ENCODE data around the gene SBK1. TPM values are rescaled to one million over a fixed set of nuclear protein-coding genes. Genes with fewer than 3 reads are reported as not detected.

Gene SBK1
- total RNA-seq, 2 experiments from 2014 or later, result 0.22 to 0.63 TPM

DNA sequence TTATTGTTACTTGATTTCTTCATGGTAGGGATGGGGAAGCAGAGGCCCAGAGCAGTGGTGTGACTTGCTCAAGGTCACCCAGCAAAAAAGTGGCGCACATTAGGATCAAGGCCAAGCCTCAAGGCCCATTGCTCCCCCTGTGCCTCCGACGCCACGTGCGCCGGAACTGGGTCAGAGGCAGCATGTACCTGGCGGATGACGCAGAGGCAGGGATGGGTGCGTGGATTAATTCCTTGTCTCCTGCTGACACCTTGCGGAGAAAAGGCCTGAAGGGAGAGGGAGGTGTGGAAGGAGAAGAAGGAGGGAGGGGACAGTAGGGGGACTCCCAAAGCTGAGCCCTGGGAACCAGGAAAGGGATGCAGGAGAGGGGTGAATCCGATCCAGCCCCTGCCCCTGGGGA is 18.5 kb downstream of the SBK1 start:
- no peak for DNase-seq (ENCODE audit: low spot score)
- BruUV-seq (replicated peaks), result no TSS peak
- Histone ChIP-seq H3K4me3 (ENCODE audit: low read depth, low read length, poor library complexity, severe bottlenecking) (no peak overlapping the region), H3K4me1 (ENCODE audit: insufficient read depth, low read length, poor library complexity, severe bottlenecking) (no peaks in the 10 kb centered on the region), H4K20me1 (ENCODE audit: insufficient read depth, low read length) (no peaks in the 10 kb centered on the region), H3K79me2 (ENCODE audit: insufficient read depth, low read depth, low read length) (no peaks in the 10 kb centered on the region), H3K9me2 (ENCODE audit: insufficient read depth, low read length) (no peaks in the 10 kb centered on the region), H3K36me3 (ENCODE audit: insufficient read depth, low read length) (no peaks in the 10 kb centered on the region), H3K9me3 (ENCODE audit: low read length) (no peaks in the 10 kb centered on the region), H3K27ac (ENCODE audit: low read depth, low read length, poor library complexity, severe bottlenecking) (no peak overlapping the region), H2AFZ (ENCODE audit: low read length) (no peak overlapping the region), H3K4me2 (ENCODE audit: low read length) (no peak overlapping the region)
- TF ChIP-seq EZH2phosphoT487 (IDR thresholded peaks at IDR 0.05; ENCODE audit: borderline replicate concordance, low read depth, low read length), result no peak
- TF ChIP-seq, protein P1, sequence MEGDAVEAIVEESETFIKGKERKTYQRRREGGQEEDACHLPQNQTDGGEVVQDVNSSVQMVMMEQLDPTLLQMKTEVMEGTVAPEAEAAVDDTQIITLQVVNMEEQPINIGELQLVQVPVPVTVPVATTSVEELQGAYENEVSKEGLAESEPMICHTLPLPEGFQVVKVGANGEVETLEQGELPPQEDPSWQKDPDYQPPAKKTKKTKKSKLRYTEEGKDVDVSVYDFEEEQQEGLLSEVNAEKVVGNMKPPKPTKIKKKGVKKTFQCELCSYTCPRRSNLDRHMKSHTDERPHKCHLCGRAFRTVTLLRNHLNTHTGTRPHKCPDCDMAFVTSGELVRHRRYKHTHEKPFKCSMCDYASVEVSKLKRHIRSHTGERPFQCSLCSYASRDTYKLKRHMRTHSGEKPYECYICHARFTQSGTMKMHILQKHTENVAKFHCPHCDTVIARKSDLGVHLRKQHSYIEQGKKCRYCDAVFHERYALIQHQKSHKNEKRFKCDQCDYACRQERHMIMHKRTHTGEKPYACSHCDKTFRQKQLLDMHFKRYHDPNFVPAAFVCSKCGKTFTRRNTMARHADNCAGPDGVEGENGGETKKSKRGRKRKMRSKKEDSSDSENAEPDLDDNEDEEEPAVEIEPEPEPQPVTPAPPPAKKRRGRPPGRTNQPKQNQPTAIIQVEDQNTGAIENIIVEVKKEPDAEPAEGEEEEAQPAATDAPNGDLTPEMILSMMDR (conservative IDR thresholded peaks at IDR 0.05; ENCODE audit: low read length), result no peak
- CTCF ChIA-PET (ENCODE audit: unreplicated experiment), result no interaction called here
- intact Hi-C loops (cut with micrococcal nuclease; ENCODE audit: unreplicated experiment), result no loop called here
- POLR2A ChIA-PET, result no interaction called here

DNA sequence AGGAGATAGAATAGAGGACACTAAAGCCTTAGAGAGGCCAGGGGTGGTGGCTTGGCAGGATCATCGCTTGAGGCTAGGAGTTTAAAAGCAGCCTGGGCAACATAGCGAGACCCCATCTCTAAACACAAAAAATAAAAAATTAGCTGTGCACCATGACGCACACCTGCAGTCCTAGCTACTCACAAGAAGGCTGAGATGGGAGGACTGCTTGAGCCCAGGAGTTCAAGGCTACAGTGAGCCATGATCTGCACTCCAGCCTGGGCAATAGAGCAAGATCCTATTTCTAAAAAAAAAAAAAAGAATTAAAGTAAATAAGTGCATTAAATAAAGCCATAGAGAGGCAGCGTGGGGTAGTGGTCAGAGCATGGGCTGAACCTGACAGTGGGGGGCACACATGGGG is 19.1 kb downstream of the SBK1 start:
- DNase-seq (ENCODE audit: low spot score), result no peak
- Histone ChIP-seq H3K9me2 (ENCODE audit: insufficient read depth, low read length) (no peaks in the 10 kb centered on the region), H2AFZ (ENCODE audit: low read length) (no peak overlapping the region), H3K79me2 (ENCODE audit: insufficient read depth, low read depth, low read length) (no peaks in the 10 kb centered on the region), H3K4me3 (ENCODE audit: low read depth, low read length, poor library complexity, severe bottlenecking) (no peak overlapping the region), H3K36me3 (ENCODE audit: insufficient read depth, low read length) (no peaks in the 10 kb centered on the region), H4K20me1 (ENCODE audit: insufficient read depth, low read length) (no peaks in the 10 kb centered on the region), H3K9me3 (ENCODE audit: low read length) (no peaks in the 10 kb centered on the region), H3K4me1 (ENCODE audit: insufficient read depth, low read length, poor library complexity, severe bottlenecking) (no peaks in the 10 kb centered on the region), H3K27ac (ENCODE audit: low read depth, low read length, poor library complexity, severe bottlenecking) (no peak overlapping the region), H3K4me2 (ENCODE audit: low read length) (no peak overlapping the region)
- intact Hi-C loops (cut with micrococcal nuclease; ENCODE audit: unreplicated experiment), result no loop called here
- POLR2A ChIA-PET, result no interaction called here
- BruUV-seq (replicated peaks), result no TSS peak
- no peak for TF ChIP-seq EZH2phosphoT487 (IDR thresholded peaks at IDR 0.05; ENCODE audit: borderline replicate concordance, low read depth, low read length)
- TF ChIP-seq, protein P1 (conservative IDR thresholded peaks at IDR 0.05; ENCODE audit: low read length), result no peak
- CTCF ChIA-PET (ENCODE audit: unreplicated experiment), result no interaction called here

DNA sequence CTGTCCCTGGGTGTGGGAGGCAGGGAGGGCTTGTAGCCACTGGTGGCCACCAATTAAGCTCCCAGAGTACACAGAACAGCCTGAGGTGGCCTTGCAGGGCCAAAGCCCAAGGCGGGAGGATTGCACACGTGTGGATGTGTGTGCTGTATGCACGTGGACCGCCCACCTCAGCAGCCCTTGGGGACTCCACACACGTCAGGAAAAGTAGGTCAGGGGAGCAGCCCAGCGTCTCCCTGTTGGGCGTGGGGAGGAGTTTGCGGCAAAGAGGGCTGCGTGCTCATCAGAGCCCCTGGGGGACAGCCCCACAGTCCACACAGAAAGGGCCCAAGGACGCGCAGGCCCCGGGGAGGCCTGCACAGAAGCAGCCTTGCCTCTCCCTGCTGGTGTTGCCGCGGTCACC is 19.6 kb downstream of the SBK1 start:
- no peaks in the 10 kb centered on the region for H4K20me1 ChIP-seq (ENCODE audit: insufficient read depth, low read length)
- no peak for TF ChIP-seq EZH2phosphoT487 (IDR thresholded peaks at IDR 0.05; ENCODE audit: borderline replicate concordance, low read depth, low read length)
- TF ChIP-seq, protein P1 (conservative IDR thresholded peaks at IDR 0.05; ENCODE audit: low read length), result no peak
- H3K36me3 ChIP-seq (ENCODE audit: insufficient read depth, low read length), result no peaks in the 10 kb centered on the region
- CTCF ChIA-PET (ENCODE audit: unreplicated experiment), result no interaction called here
- H3K9me3 ChIP-seq (ENCODE audit: low read length), result no peaks in the 10 kb centered on the region
- H2AFZ ChIP-seq (ENCODE audit: low read length), result no peak overlapping the region
- no TSS peak for BruUV-seq (replicated peaks)
- no peaks in the 10 kb centered on the region for H3K9me2 ChIP-seq (ENCODE audit: insufficient read depth, low read length)
- H3K4me1 ChIP-seq (ENCODE audit: insufficient read depth, low read length, poor library complexity, severe bottlenecking), result no peaks in the 10 kb centered on the region
- H3K27ac ChIP-seq (ENCODE audit: low read depth, low read length, poor library complexity, severe bottlenecking), result no peak overlapping the region
- POLR2A ChIA-PET, result no interaction called here
- no peak for DNase-seq (ENCODE audit: low spot score)
- no peak overlapping the region for H3K4me3 ChIP-seq (ENCODE audit: low read depth, low read length, poor library complexity, severe bottlenecking)
- H3K79me2 ChIP-seq (ENCODE audit: insufficient read depth, low read depth, low read length), result no peaks in the 10 kb centered on the region
- H3K4me2 ChIP-seq (ENCODE audit: low read length), result no peak overlapping the region
- intact Hi-C loops (cut with micrococcal nuclease; ENCODE audit: unreplicated experiment), result no loop called here

Data from OCI-LY7 (cell line).